Activated T-cell treated with anti-CD3 and anti-CD28 coated beads, Interleukin-2, amount 50 U/mL, for 24 hours (primary cell): Measurements from ENCODE around the gene ATG4A.

Source experiments
- DNase-seq: peaks from one replicate; pipeline ENCODE4 v3.0.0-alpha.2; 2020
- H3K27ac Mint-ChIP-seq: 2 replicates; pipeline ENCODE4 v1.8.0; 2020; ENCODE audit warnings: mild to moderate bottlenecking, mixed read lengths
- H3K27me3 Mint-ChIP-seq: 2 replicates; pipeline ENCODE4 v1.8.0; 2020; ENCODE audit warnings: mixed read lengths
- H3K36me3 Mint-ChIP-seq: 2 replicates; pipeline ENCODE4 v1.8.0; 2020; ENCODE audit warnings: low read depth, mixed read lengths
- H3K4me1 Mint-ChIP-seq: 2 replicates; pipeline ENCODE4 v1.8.0; 2020; ENCODE audit warnings: low read depth, mixed read lengths
- H3K4me3 Mint-ChIP-seq: 2 replicates; pipeline ENCODE4 v1.8.0; 2020; ENCODE audit warnings: mild to moderate bottlenecking, moderate library complexity, mixed read lengths
- H3K9me3 Mint-ChIP-seq: 2 replicates; pipeline ENCODE4 v1.8.0; 2020; ENCODE audit warnings: mixed read lengths

The ATG4A gene

DNA sequence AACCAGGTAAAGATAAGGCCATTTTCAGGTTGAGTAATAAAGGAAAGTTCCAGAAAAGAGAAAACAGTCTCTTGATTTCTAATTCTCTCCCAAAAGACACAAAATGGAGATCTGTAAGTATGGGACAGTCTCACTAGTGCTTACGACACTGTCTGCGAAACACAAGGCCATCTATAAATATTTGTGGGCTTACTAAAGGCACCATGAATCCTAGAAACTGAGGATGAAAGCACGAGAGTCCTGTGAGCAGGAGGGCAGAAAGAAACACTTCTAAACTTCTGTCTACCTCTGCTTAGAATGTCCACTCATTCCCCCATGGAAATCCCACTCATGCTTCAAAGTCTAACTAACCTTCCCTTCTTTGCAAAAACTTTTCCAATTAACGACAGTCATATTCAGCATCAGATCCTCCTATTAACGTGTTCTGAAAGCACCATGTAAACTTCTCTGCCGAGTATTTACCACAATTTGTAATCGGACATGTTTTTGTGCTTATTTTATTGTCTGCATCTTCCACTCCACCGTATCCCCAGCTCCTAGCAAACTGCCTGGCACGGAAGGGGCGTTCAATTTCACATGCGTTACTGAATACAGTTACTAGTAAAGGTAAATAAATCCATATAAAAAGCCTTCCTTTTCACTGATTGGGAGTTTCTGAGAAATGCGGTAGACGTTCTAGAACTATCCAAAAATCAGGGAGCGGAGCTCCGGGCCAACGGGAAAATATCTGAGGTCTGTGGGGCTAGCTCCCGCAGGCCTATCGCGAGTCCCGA is 901 bp upstream of the ATG4A start:
- DNase-seq = no peak
- peaks cover 15% of the 10 kb centered on the region for H3K4me1 Mint-ChIP-seq
- H3K36me3 Mint-ChIP-seq = peaks cover 18% of the 10 kb centered on the region
- H3K9me3 Mint-ChIP-seq = no peaks in the 10 kb centered on the region
- H3K27me3 Mint-ChIP-seq = no peaks in the 10 kb centered on the region
- no peak overlapping the region for H3K27ac Mint-ChIP-seq
- no peak overlapping the region for H3K4me3 Mint-ChIP-seq

DNA sequence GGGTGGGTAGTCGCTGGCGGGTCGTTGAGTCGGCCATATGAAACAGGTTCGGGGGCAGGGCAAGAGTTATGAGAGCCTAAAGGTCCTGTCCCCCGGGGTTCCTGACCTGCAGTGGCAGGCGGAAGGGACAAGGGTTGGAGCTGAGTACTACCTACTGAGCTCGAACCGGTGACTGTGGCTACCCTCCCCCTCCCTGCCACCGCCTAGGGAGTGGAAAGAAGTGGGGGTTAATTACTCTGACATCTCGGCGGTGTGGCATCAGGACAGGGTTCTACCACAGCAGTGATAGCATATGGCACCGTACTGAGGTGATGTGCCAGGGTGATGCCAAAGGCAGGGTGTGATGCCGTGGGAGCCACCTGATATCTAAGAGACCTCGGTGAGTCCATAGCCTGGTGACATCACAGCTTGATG is 307 bp downstream of the ATG4A start:
- no peak for DNase-seq
- Mint-ChIP-seq H3K36me3 (peaks cover 11% of the 10 kb centered on the region), H3K4me1 (peaks cover 15% of the 10 kb centered on the region), H3K4me3 (no peak overlapping the region), H3K9me3 (no peaks in the 10 kb centered on the region), H3K27me3 (no peaks in the 10 kb centered on the region), H3K27ac (no peak overlapping the region)

DNA sequence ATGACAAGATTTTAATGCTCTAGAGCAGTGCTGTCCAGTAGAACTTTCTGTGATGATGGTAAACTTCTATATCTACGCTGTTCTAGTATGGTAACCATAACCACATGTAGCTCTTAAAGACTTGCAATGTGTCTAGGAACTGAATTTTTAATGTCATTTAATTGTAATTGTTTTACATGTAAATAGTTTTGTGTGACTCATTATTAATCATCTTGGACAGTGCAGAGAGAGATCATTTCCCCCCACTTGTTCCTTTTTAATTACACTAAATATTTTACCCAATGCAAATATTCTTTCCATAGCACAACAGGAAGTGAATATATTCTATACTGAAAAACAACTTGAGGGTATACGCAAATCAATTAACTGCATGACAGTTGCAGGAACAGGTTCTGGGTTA is 5.8 kb downstream of the ATG4A start:
- Mint-ChIP-seq H3K9me3 (no peaks in the 10 kb centered on the region), H3K27me3 (no peaks in the 10 kb centered on the region), H3K36me3 (no peaks in the 10 kb centered on the region), H3K4me3 (no peak overlapping the region), H3K4me1 (peaks cover 3% of the 10 kb centered on the region), H3K27ac (no peak overlapping the region)
- DNase-seq = no peak

DNA sequence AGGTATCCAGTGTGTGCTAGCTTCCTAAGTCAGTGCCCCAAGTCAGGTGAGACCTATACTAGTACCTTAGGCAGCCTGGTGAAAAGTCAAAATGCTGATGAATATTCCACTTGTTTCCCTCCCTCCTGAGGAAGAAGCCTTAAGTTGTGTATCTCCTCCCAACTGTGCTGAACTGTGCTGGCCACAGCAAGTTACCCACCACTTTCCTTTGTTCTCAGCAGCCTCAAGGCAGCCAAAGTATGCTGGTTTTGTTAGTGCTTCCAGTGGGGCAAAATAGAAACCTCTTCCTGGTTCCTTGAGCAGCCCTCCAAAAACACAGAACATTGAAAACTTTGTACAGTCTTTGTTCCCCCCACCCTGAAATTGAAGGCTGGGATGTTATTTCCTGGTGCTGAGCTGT is 13.9 kb downstream of the ATG4A start:
- H3K27me3 Mint-ChIP-seq = peaks cover 22% of the 10 kb centered on the region

DNA sequence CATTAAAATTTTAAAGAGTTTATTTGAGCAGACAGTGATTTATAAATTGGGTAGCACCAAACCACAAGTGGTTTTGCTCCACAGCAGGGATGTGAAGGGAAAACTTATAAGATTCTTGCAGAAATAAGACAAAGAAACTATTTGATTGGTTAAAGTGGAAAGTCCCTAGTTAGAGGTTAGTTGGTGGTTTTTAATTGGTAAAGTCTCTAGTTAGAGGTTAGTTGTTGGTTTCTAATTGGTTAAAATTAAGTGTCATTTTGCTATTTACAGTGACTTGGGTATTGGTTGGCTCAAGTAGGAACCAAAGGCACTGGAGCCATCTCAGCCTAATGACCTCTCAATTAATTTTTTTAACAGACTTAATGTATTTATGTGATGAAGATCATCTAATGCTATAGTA is 23.0 kb downstream of the ATG4A start:
- Mint-ChIP-seq H3K9me3 (no peaks in the 10 kb centered on the region), H3K36me3 (no peaks in the 10 kb centered on the region), H3K27ac (no peak overlapping the region), H3K4me1 (peaks cover 3% of the 10 kb centered on the region), H3K4me3 (no peak overlapping the region), H3K27me3 (peaks cover 19% of the 10 kb centered on the region)
- DNase-seq = no peak

More for the DNA sequence above, 13.9 kb downstream of the ATG4A start:
- no peak for DNase-seq
- Mint-ChIP-seq H3K9me3 (no peaks in the 10 kb centered on the region), H3K4me1 (peaks cover 1% of the 10 kb centered on the region), H3K36me3 (no peaks in the 10 kb centered on the region), H3K27ac (no peak overlapping the region), H3K4me3 (no peak overlapping the region)

DNA sequence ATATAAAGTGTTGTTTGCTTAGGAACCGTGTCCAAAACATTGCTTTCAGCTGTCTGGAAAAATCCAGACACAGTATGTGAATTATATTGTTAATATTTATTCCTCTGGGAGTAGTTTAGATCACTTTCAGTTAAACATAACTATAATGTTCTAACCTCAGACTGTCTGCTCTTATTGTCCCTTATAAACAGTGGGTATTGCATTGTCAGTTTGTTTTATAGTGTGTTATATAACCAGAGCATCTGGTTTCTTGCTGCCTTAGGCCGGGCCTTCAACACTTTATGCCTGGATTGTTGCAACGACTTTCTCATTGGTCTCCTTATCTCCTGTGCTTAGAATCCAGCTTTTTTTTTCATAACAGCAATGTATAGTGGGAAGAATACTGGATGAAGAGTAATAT is 26.4 kb downstream of the ATG4A start:
- Mint-ChIP-seq H3K27me3 (peaks cover 18% of the 10 kb centered on the region), H3K4me3 (no peak overlapping the region), H3K4me1 (peaks cover 3% of the 10 kb centered on the region), H3K9me3 (no peaks in the 10 kb centered on the region), H3K36me3 (no peaks in the 10 kb centered on the region), H3K27ac (no peak overlapping the region)
- no peak for DNase-seq

DNA sequence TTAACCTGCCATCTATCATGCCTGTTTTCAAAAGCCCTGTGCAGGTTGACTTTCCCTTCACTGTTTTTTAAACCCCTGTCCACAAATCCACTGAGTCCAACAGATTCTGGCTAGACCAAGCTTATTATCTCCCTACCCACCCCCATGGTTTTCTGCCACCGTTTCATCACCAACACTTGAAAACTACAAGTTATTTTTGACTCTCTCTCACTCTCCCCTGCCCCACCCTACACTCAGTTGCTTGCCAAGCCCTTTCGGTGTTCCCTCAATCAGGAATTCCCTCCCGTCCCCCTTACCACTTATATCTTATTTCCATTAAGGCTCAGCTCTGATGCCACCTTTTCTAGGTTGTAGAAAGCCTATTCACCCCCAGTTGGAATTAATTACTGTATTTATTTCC is 29.7 kb downstream of the ATG4A start:
- no peak overlapping the region for H3K27ac Mint-ChIP-seq
- no peaks in the 10 kb centered on the region for H3K36me3 Mint-ChIP-seq
- no peak for DNase-seq
- peaks cover 7% of the 10 kb centered on the region for H3K27me3 Mint-ChIP-seq
- no peaks in the 10 kb centered on the region for H3K4me1 Mint-ChIP-seq
- H3K9me3 Mint-ChIP-seq = no peaks in the 10 kb centered on the region
- H3K4me3 Mint-ChIP-seq = no peak overlapping the region

DNA sequence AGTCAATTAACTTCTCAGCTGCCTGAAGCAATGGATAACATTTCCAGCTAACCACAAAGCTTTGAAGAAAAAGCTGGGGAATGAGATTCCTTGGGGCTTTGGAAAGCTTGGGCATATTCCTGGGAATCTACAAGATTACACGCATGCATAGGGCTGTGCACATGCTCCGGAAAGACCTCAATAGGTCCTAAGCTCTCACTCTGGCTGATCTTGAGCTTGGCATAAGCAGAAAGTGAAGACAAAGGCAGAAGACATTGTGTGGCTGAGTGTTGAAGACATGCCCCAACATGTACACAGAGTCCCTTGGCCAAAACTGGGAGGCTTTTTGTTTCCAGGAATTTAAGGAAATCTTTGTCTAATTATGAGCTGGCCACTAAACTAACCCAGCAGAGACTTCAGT is 31.2 kb downstream of the ATG4A start:
- DNase-seq = no peak
- H3K4me1 Mint-ChIP-seq = no peaks in the 10 kb centered on the region
- H3K4me3 Mint-ChIP-seq = no peak overlapping the region
- H3K27me3 Mint-ChIP-seq = no peaks in the 10 kb centered on the region
- peaks cover 8% of the 10 kb centered on the region for H3K36me3 Mint-ChIP-seq
- H3K9me3 Mint-ChIP-seq = no peaks in the 10 kb centered on the region
- no peak overlapping the region for H3K27ac Mint-ChIP-seq

DNA sequence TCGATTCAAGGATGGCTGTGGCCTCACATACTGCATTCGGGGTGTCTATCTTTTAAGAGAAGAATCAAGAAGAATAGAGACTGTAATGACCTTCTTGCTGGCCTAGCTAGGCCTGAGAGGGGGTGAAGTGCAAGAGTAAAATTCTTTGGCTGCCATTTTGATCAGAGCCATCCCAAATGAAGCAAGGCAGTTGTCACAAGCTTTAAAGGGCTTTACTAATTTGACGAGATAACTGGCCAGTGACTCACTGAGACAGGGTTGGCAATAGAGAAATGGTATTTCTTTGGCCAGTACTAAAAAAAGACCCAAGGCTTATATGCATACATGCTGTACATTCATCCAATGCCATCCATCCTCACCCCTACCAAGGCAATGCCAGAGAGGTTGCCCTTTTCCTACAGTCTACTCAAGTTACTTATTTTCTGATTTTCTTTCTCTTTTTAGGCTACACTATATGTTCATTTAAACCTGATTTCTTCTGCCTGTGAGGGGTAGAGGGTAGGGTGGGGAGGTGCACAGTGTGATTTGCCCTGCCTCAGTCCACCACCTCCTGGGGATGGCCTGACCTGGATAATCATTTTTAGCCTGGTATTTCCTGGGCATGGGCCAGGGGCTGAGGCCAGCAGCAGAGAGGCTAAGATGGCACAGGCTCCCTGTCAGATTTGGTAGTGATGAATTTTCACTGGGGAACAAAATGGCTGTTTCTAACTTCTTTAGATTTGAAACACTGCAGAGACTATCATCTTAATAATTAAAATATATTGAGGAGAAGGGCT is 32.2 kb downstream of the ATG4A start:
- no peaks in the 10 kb centered on the region for H3K9me3 Mint-ChIP-seq
- peaks cover 12% of the 10 kb centered on the region for H3K36me3 Mint-ChIP-seq
- no peak for DNase-seq
- H3K27ac Mint-ChIP-seq = no peak overlapping the region
- H3K4me3 Mint-ChIP-seq = no peak overlapping the region
- no peaks in the 10 kb centered on the region for H3K27me3 Mint-ChIP-seq
- no peaks in the 10 kb centered on the region for H3K4me1 Mint-ChIP-seq

DNA sequence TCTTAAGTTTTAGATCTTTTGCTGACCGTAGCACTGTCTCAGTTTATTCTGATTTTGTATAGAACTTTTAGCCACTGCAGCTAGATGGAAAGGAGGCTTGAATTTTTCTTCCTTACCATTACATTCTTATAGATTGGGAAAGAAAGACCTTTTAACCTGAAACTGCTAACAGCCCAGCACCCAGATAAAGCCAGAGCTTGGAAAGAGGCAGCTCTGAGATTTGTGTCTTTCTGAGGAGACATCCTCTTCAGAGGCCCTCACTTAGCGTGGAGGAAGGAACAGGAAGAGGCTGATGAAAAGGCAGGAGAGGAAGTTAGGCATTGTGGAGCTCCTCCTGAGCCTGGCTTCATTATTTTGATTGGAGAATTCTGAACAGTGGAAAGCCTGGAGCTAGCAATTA is 35.1 kb downstream of the ATG4A start:
- Mint-ChIP-seq H3K27me3 (peaks cover 3% of the 10 kb centered on the region), H3K27ac (no peak overlapping the region), H3K9me3 (no peaks in the 10 kb centered on the region), H3K4me1 (no peaks in the 10 kb centered on the region), H3K4me3 (no peak overlapping the region), H3K36me3 (peaks cover 27% of the 10 kb centered on the region)
- DNase-seq = no peak

DNA sequence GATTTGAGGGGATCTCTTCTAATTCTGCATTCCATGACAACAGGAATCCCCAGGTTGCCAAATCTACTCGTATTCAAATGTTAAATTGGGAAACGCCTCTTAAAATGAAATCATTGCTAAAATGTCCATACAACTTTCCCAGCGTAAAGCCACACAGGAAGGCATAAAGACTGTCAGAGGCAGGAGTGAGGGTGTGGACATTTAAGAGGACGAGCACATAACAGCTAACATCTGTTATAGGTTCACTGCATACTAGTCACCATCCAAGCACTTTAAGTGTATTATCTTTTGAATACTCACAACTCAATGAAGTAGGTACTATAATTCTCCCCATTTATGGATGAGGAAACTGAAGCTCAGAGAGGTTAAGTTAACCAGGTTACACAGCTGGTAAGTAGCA is 35.6 kb downstream of the ATG4A start:
- DNase-seq = no peak
- Mint-ChIP-seq H3K27ac (no peak overlapping the region), H3K9me3 (no peaks in the 10 kb centered on the region), H3K27me3 (peaks cover 5% of the 10 kb centered on the region), H3K4me3 (no peak overlapping the region), H3K4me1 (no peaks in the 10 kb centered on the region), H3K36me3 (peaks cover 30% of the 10 kb centered on the region)

DNA sequence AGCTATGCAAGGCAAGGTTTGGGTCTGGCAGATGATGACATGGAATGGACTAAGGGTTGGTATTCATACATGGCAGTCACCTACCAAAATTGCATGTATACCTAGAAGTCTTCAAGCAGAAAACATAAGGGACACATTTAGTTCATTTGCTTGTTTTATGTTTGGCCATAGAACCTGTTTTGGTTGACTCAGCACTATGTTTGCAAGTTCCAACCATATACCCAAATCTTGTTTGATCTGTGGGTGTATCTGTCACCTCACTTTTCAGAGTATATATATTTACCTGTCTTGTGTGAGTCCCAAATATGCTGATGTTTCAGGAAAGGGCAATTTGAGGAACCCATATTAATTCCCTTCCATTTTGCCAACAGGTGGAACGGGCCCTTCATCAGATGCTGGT is 39.3 kb downstream of the ATG4A start:
- Mint-ChIP-seq H3K27me3 (peaks cover 19% of the 10 kb centered on the region), H3K9me3 (no peaks in the 10 kb centered on the region), H3K27ac (no peak overlapping the region), H3K4me1 (no peaks in the 10 kb centered on the region), H3K4me3 (no peak overlapping the region), H3K36me3 (peaks cover 62% of the 10 kb centered on the region)
- no peak for DNase-seq

DNA sequence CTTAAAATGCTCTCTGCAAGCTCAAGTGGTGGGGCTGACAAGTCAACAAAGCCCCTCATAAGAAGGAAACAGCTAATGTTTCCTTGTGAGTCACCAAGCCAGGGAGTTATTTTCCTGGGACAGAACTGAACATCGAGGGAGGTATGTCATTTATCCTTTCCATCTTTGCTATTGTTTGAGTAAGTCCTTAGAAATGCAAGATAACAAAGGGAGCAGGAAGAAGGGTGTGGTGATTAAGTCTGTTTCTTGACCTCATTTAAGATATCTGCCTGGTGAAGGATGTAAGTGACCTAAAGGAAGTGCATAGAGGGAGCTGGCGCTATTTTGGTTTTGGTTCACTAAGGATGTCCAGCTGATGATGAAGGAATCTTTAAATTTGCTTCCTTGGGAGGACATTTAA is 39.9 kb downstream of the ATG4A start:
- peaks cover 19% of the 10 kb centered on the region for H3K27me3 Mint-ChIP-seq
- H3K36me3 Mint-ChIP-seq = peaks cover 63% of the 10 kb centered on the region
- H3K4me3 Mint-ChIP-seq = no peak overlapping the region
- no peak for DNase-seq
- H3K9me3 Mint-ChIP-seq = no peaks in the 10 kb centered on the region
- H3K27ac Mint-ChIP-seq = no peak overlapping the region
- H3K4me1 Mint-ChIP-seq = no peaks in the 10 kb centered on the region

DNA sequence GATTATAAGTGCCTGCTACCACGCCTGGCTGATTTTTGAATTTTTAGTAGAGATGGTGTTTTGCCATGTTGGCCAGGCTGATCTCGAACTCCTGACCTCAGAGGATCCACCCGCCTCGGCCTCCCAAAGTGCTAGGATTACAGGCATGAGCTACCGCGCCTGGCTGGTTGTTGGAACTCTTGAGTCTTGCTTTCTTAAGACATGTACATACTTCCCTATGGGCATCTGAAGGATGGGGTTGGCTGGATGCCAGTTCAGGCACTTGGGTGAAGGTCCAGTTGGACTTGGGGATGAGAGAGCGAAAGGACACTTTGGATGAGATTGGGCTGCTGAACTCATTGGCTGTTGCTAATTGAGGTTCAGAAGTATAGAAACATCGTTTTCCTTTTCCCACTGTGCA is 40.5 kb downstream of the ATG4A start:
- no peak for DNase-seq
- Mint-ChIP-seq H3K27me3 (peaks cover 19% of the 10 kb centered on the region), H3K4me1 (no peaks in the 10 kb centered on the region), H3K9me3 (no peaks in the 10 kb centered on the region), H3K27ac (no peak overlapping the region), H3K4me3 (no peak overlapping the region), H3K36me3 (peaks cover 59% of the 10 kb centered on the region)

DNA sequence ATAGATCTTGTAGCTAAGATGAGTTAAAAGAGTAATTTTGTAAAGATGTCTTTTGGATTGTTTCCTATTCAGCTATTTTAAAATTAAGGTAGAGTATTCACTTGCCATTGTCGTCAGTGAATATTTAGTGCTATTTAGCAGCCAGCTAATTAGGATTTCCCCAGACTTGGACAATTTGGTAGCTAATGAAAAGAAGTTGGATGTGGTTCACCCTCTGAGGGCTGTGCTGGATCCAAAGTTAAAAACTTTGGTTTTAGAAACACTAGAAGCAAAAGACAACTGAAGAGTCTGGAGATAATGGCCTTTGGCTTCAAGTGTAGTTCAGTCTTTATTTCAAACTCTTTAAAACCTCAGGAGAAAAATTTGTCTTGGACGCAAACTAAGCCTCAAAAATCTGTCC is 41.3 kb downstream of the ATG4A start:
- H3K4me1 Mint-ChIP-seq = no peaks in the 10 kb centered on the region
- no peaks in the 10 kb centered on the region for H3K9me3 Mint-ChIP-seq
- no peak overlapping the region for H3K27ac Mint-ChIP-seq
- no peak overlapping the region for H3K4me3 Mint-ChIP-seq
- peaks cover 19% of the 10 kb centered on the region for H3K27me3 Mint-ChIP-seq
- H3K36me3 Mint-ChIP-seq = peaks cover 57% of the 10 kb centered on the region
- DNase-seq = no peak
